ENCODE data around the gene JARID2. TPM values are rescaled to one million over a fixed set of nuclear protein-coding genes. Genes with fewer than 3 reads are reported as not detected.

Gene JARID2
- total and polyA plus RNA-seq, 2 of the 13 experiments (the other 11 are each of a cell fraction or from before 2014, with no cell fraction given): 7.5 to 10.3 TPM

DNA sequence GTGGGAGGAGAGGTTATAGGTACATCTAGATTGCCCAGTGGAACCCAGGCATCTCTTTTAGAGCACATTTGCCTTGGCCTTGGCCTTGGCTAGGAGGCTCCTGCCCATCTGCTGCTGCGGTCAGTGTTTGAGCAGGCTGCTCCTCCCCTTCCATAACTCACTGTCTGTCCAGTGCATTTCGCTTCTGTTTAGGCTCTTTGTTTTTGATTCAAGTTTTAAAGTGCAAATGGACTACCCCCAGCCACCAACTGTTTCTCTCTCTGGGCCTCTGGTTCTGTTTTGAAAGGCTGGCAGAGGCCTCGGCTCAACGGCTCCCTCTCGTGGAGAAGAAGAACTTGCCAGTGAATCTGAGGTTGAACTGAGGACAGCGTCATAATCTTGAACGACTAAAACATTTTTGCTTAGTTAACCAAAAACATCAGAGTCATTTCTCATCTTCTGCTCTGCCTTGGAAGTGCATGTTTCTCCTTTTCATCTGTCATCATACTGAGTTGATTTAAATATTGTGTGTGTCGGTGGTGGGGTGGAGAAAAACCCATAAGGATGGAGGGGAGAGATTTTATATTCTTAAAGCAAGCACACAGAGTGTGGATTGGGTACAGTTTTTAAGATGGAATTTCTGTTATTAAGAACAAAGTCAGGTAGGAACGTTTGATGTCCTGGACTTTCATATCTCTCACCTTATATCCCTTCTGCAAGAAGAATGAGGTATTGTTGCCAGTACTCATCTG lies 245.6 kb downstream of the JARID2 start (continued):
- TF ChIP-seq, protein P1, sequence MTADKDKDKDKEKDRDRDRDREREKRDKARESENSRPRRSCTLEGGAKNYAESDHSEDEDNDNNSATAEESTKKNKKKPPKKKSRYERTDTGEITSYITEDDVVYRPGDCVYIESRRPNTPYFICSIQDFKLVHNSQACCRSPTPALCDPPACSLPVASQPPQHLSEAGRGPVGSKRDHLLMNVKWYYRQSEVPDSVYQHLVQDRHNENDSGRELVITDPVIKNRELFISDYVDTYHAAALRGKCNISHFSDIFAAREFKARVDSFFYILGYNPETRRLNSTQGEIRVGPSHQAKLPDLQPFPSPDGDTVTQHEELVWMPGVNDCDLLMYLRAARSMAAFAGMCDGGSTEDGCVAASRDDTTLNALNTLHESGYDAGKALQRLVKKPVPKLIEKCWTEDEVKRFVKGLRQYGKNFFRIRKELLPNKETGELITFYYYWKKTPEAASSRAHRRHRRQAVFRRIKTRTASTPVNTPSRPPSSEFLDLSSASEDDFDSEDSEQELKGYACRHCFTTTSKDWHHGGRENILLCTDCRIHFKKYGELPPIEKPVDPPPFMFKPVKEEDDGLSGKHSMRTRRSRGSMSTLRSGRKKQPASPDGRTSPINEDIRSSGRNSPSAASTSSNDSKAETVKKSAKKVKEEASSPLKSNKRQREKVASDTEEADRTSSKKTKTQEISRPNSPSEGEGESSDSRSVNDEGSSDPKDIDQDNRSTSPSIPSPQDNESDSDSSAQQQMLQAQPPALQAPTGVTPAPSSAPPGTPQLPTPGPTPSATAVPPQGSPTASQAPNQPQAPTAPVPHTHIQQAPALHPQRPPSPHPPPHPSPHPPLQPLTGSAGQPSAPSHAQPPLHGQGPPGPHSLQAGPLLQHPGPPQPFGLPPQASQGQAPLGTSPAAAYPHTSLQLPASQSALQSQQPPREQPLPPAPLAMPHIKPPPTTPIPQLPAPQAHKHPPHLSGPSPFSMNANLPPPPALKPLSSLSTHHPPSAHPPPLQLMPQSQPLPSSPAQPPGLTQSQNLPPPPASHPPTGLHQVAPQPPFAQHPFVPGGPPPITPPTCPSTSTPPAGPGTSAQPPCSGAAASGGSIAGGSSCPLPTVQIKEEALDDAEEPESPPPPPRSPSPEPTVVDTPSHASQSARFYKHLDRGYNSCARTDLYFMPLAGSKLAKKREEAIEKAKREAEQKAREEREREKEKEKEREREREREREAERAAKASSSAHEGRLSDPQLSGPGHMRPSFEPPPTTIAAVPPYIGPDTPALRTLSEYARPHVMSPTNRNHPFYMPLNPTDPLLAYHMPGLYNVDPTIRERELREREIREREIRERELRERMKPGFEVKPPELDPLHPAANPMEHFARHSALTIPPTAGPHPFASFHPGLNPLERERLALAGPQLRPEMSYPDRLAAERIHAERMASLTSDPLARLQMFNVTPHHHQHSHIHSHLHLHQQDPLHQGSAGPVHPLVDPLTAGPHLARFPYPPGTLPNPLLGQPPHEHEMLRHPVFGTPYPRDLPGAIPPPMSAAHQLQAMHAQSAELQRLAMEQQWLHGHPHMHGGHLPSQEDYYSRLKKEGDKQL (CRISPR knock-in tag; IDR thresholded peaks at IDR 0.05; ENCODE audit: low read depth): peak; percentile 45; the same call in 1 of the 2 replicates
- TF ChIP-seq ZNF747 (CRISPR knock-in tag; IDR thresholded peaks at IDR 0.05; ENCODE audit: borderline replicate concordance) (no peak), FOXA1 (IDR thresholded peaks at IDR 0.05) (no peak), FOXA1 (CRISPR knock-in tag; IDR thresholded peaks at IDR 0.05) (peak; percentile 36; the same call in 1 of the 2 replicates), STAT6 (CRISPR knock-in tag; IDR thresholded peaks at IDR 0.05; ENCODE audit: borderline replicate concordance) (no peak), ARNTL (CRISPR knock-in tag; IDR thresholded peaks at IDR 0.05) (no peak), HNRNPK (IDR thresholded peaks at IDR 0.05; ENCODE audit: low read depth, low read length, poor library complexity, severe bottlenecking) (no peak), FOXK2 (IDR thresholded peaks at IDR 0.05) (no peak), ZFP41 (CRISPR knock-in tag; IDR thresholded peaks at IDR 0.05; ENCODE audit: borderline replicate concordance) (no peak), YY1 (IDR thresholded peaks at IDR 0.05; ENCODE audit: insufficient read depth, insufficient replicate concordance, low read depth, low read length) (peak; percentile 16), MATR3 (CRISPR knock-in tag; IDR thresholded peaks at IDR 0.05) (no peak), FOSL2 (CRISPR knock-in tag; IDR thresholded peaks at IDR 0.05) (peak; percentile 53)
- TF ChIP-seq, protein P2, sequence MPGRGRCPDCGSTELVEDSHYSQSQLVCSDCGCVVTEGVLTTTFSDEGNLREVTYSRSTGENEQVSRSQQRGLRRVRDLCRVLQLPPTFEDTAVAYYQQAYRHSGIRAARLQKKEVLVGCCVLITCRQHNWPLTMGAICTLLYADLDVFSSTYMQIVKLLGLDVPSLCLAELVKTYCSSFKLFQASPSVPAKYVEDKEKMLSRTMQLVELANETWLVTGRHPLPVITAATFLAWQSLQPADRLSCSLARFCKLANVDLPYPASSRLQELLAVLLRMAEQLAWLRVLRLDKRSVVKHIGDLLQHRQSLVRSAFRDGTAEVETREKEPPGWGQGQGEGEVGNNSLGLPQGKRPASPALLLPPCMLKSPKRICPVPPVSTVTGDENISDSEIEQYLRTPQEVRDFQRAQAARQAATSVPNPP (CRISPR knock-in tag; IDR thresholded peaks at IDR 0.05): 0 out of 2 replicates have a peak, but pooled peaks have one; percentile 60
- TF ChIP-seq, protein P3, sequence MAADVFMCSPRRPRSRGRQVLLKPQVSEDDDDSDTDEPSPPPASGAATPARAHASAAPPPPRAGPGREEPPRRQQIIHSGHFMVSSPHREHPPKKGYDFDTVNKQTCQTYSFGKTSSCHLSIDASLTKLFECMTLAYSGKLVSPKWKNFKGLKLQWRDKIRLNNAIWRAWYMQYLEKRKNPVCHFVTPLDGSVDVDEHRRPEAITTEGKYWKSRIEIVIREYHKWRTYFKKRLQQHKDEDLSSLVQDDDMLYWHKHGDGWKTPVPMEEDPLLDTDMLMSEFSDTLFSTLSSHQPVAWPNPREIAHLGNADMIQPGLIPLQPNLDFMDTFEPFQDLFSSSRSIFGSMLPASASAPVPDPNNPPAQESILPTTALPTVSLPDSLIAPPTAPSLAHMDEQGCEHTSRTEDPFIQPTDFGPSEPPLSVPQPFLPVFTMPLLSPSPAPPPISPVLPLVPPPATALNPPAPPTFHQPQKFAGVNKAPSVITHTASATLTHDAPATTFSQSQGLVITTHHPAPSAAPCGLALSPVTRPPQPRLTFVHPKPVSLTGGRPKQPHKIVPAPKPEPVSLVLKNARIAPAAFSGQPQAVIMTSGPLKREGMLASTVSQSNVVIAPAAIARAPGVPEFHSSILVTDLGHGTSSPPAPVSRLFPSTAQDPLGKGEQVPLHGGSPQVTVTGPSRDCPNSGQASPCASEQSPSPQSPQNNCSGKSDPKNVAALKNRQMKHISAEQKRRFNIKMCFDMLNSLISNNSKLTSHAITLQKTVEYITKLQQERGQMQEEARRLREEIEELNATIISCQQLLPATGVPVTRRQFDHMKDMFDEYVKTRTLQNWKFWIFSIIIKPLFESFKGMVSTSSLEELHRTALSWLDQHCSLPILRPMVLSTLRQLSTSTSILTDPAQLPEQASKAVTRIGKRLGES (CRISPR knock-in tag; IDR thresholded peaks at IDR 0.05; ENCODE audit: borderline replicate concordance): no peak
- TF ChIP-seq, protein P4, sequence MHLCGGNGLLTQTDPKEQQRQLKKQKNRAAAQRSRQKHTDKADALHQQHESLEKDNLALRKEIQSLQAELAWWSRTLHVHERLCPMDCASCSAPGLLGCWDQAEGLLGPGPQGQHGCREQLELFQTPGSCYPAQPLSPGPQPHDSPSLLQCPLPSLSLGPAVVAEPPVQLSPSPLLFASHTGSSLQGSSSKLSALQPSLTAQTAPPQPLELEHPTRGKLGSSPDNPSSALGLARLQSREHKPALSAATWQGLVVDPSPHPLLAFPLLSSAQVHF (CRISPR knock-in tag; IDR thresholded peaks at IDR 0.05): 0 out of 2 replicates have a peak, but pooled peaks have one; percentile 21

All from HepG2 (cell line).